Neural cell (in vitro differentiated cells): ENCODE data around the gene OVAAL. TPM values are rescaled to one million over a fixed set of nuclear protein-coding genes. Genes with fewer than 3 reads are reported as not detected.
A peak's percentile ranks its signal among the peaks of the same experiment; 100 is the strongest.
"Not testable (repeated sequence)": the region's sequence is repeated elsewhere in the genome, so short reads cannot be mapped to it uniquely, and the experiment has no call there.

Source experiments
- H2AFZ ChIP-seq: fragments of 200-600, 300-800 bp; sonication (generic), shearing (Covaris generic); 2 replicates; pipeline ENCODE4 v1.6.0; 2014; ENCODE audit warnings: low read depth, mild to moderate bottlenecking, antibody characterized with exemption, low read length, moderate library complexity
- H3F3A ChIP-seq: fragments of 200-600 bp; shearing (Covaris generic); 2 replicates; pipeline ENCODE4 v1.6.1; 2016; ENCODE audit warnings: mild to moderate bottlenecking, moderate library complexity, mixed read lengths, antibody characterized with exemption, low read length; ENCODE audit not compliant: insufficient read depth, poor library complexity, severe bottlenecking
- H3K27ac ChIP-seq: fragments of 200-600, 300-800 bp; sonication (generic), shearing (Covaris generic); 2 replicates; pipeline ENCODE4 v1.5.1; 2014; ENCODE audit warnings: mild to moderate bottlenecking, low read length, moderate library complexity
- H3K27me3 ChIP-seq: fragments of 300-800, 200-600 bp; sonication (generic), shearing (Covaris generic); 2 replicates; pipeline ENCODE4 v1.6.0; 2014; ENCODE audit warnings: mild to moderate bottlenecking, low read depth, low read length, moderate library complexity; ENCODE audit not compliant: insufficient read depth
- H3K36me3 ChIP-seq: fragments of 300-800, 200-600 bp; sonication (generic), shearing (Covaris generic); 2 replicates; pipeline ENCODE4 v1.5.1; 2014; ENCODE audit warnings: mild to moderate bottlenecking, antibody characterized with exemption, low read length, moderate library complexity; ENCODE audit not compliant: insufficient read depth
- H3K4me2 ChIP-seq: fragments of 300-800, 200-600 bp; sonication (generic), shearing (Covaris generic); 2 replicates; pipeline ENCODE4 v1.6.0; 2014; ENCODE audit warnings: mild to moderate bottlenecking, low read length
- H3K4me3 ChIP-seq: fragments of 300-800, 200-600 bp; sonication (generic), shearing (Covaris generic); 2 replicates; pipeline ENCODE4 v1.5.1; 2014; ENCODE audit warnings: mild to moderate bottlenecking, low read length, moderate library complexity
- H3K79me2 ChIP-seq: fragments of 200-600 bp; shearing (Covaris generic); replicated peaks from 2 replicates; pipeline ENCODE4 v1.6.0; 2014; ENCODE audit warnings: mild to moderate bottlenecking, low read length, moderate library complexity; ENCODE audit not compliant: insufficient read depth
- H3K9ac ChIP-seq: fragments of 300-800, 200-600 bp; sonication (generic), shearing (Covaris generic); 2 replicates; pipeline ENCODE4 v1.6.1; 2016; ENCODE audit warnings: mild to moderate bottlenecking, low read length, mixed read lengths
- H3K9me2 ChIP-seq: fragments of 200-600 bp; shearing (Covaris generic); 2 replicates; pipeline ENCODE4 v1.6.1; 2016; ENCODE audit warnings: mild to moderate bottlenecking, low read length, mixed read lengths; ENCODE audit not compliant: insufficient read depth
- H3K9me3 ChIP-seq: fragments of 200-600, 300-800 bp; sonication (generic), shearing (Covaris generic); 2 replicates; pipeline ENCODE4 v1.6.1; 2016; ENCODE audit warnings: mild to moderate bottlenecking, mixed run types, low read length, moderate library complexity, mixed read lengths
- H4K20me1 ChIP-seq: fragments of 200-600 bp; shearing (Covaris generic); 2 replicates; pipeline ENCODE4 v1.6.1; 2016; ENCODE audit warnings: mild to moderate bottlenecking, mixed run types; ENCODE audit not compliant: insufficient read depth
- EP300 ChIP-seq: fragments of 450-650 bp; conservative IDR thresholded peaks from 2 replicates; pipeline ENCODE4 v1.6.1; 2014; ENCODE audit warnings: antibody characterized with exemption, mild to moderate bottlenecking, moderate library complexity; ENCODE audit not compliant: poor library complexity, severe bottlenecking
- EZH2 ChIP-seq: fragments of 200-600, 300-800 bp; shearing (Covaris generic), sonication (generic); IDR thresholded peaks from 2 replicates; pipeline ENCODE4 v1.6.1; 2014; ENCODE audit warnings: antibody characterized with exemption, low read length, borderline replicate concordance, mild to moderate bottlenecking; ENCODE audit not compliant: insufficient read depth, poor library complexity, severe bottlenecking
- MXI1 ChIP-seq: fragments of 450-650 bp; conservative IDR thresholded peaks from 2 replicates; pipeline ENCODE4 v1.6.1; 2014; ENCODE audit warnings: antibody characterized with exemption, mild to moderate bottlenecking; ENCODE audit not compliant: poor library complexity, severe bottlenecking
- REST ChIP-seq: IDR thresholded peaks from 2 replicates; pipeline ENCODE4 v1.6.1; 2012; ENCODE audit warnings: borderline replicate concordance
- SMC3 ChIP-seq: fragments of 450-650 bp; conservative IDR thresholded peaks from 2 replicates; pipeline ENCODE4 v1.6.1; 2014; ENCODE audit warnings: antibody characterized with exemption, mild to moderate bottlenecking, moderate library complexity; ENCODE audit not compliant: poor library complexity
- TAF1 ChIP-seq: IDR thresholded peaks from 2 replicates; pipeline ENCODE4 v1.6.1; 2012; ENCODE audit warnings: low read depth
- polyA plus RNA-seq: library from polyadenylated mRNA; depleted of rRNA; stranded (reverse); fragments of >200 nt; gene quantifications from 2 replicates; pipeline ENCODE4 v1.2.3, GENCODE V29; 2014
- TF ChIP-seq, protein P1 (sequence below): fragments of 450-650 bp; IDR thresholded peaks from 2 replicates; pipeline ENCODE4 v1.5.1; 2014; ENCODE audit warnings: antibody characterized with exemption, mild to moderate bottlenecking, moderate library complexity; ENCODE audit not compliant: poor library complexity, severe bottlenecking

Gene OVAAL
- polyA plus RNA-seq, 1 donor from 2014 or later, result not detected

DNA sequence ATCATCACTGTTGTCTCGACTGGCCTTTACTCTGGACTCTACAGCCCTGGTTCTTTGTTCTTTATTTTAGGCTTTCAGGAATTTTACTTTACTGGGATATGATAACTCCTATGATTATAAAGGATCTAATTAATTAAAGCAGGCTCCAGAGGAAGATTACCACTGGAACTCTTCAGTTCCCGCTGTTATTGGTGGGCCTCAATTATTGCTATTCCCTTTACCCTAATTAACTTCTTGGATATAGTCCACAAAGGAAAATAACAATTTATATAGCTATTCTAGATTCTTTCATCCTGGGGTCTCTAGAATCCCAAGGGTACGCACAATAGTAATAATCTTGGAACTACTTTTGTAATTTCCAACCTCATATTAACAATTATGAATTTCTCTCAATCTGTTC, 8.5 kb upstream of the OVAAL start:
- TF ChIP-seq REST (no peak), SMC3 (no peak)
- no peak overlapping the region for H2AFZ ChIP-seq

DNA sequence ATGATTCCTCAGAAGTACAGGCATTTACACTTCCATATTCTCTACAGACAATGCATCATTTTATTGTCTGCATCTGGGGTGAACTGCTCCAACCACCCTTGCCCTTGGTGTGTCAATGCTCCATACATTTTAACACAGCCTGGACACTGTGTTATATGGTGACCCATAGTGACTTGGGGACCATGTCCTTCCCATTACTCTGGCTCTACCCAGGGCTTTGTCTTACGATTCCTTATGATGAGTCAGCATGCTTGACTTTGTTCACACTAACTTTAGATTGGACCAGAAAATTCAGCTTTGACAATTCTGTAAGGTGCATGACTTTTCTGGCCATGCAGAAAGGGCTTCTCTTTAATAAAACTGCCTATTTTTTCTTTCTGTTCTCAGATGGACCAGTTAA, 6.8 kb upstream of the OVAAL start:
- TF ChIP-seq, protein P1, sequence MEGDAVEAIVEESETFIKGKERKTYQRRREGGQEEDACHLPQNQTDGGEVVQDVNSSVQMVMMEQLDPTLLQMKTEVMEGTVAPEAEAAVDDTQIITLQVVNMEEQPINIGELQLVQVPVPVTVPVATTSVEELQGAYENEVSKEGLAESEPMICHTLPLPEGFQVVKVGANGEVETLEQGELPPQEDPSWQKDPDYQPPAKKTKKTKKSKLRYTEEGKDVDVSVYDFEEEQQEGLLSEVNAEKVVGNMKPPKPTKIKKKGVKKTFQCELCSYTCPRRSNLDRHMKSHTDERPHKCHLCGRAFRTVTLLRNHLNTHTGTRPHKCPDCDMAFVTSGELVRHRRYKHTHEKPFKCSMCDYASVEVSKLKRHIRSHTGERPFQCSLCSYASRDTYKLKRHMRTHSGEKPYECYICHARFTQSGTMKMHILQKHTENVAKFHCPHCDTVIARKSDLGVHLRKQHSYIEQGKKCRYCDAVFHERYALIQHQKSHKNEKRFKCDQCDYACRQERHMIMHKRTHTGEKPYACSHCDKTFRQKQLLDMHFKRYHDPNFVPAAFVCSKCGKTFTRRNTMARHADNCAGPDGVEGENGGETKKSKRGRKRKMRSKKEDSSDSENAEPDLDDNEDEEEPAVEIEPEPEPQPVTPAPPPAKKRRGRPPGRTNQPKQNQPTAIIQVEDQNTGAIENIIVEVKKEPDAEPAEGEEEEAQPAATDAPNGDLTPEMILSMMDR, result no peak
- no peak for TF ChIP-seq TAF1
- H2AFZ ChIP-seq, result no peak overlapping the region

More for the DNA sequence above, 8.5 kb upstream of the OVAAL start:
- no peak overlapping the region for H3K4me3 ChIP-seq
- H3K4me2 ChIP-seq, result no peak overlapping the region
- H3F3A ChIP-seq, result no peaks in the 10 kb centered on the region
- no peaks in the 10 kb centered on the region for H3K36me3 ChIP-seq
- H3K27ac ChIP-seq, result peak overlapping the region; percentile 86
- H3K9me2 ChIP-seq, result no peaks in the 10 kb centered on the region
- H3K9ac ChIP-seq, result no peak overlapping the region
- no peaks in the 10 kb centered on the region for H3K79me2 ChIP-seq
- H3K27me3 ChIP-seq, result no peaks in the 10 kb centered on the region
- H4K20me1 ChIP-seq, result no peaks in the 10 kb centered on the region
- no peaks in the 10 kb centered on the region for H3K9me3 ChIP-seq

GRCh38 chr1:180553046-180553445, 5.7 kb upstream of the OVAAL start:
- H3K27me3 ChIP-seq, H3K9me3 ChIP-seq, H3K4me2 ChIP-seq, H3K79me2 ChIP-seq, H4K20me1 ChIP-seq, H3K27ac ChIP-seq, H3K4me3 ChIP-seq, H3K9me2 ChIP-seq, H3K9ac ChIP-seq, H3K36me3 ChIP-seq, H2AFZ ChIP-seq, H3F3A ChIP-seq: not testable (repeated sequence)

More for the DNA sequence above, 6.8 kb upstream of the OVAAL start:
- Histone ChIP-seq H3K9me2 (no peaks in the 10 kb centered on the region), H4K20me1 (no peaks in the 10 kb centered on the region), H3K36me3 (no peaks in the 10 kb centered on the region), H3K9ac (no peak overlapping the region), H3F3A (no peaks in the 10 kb centered on the region), H3K79me2 (no peaks in the 10 kb centered on the region), H3K9me3 (no peaks in the 10 kb centered on the region), H3K27ac (no peak overlapping the region), H3K4me3 (no peak overlapping the region), H3K27me3 (no peaks in the 10 kb centered on the region), H3K4me2 (no peak overlapping the region)

- Histone ChIP-seq H3K4me3 (no peak overlapping the region), H3K9me2 (no peaks in the 10 kb centered on the region), H3K4me2 (no peak overlapping the region), H3K36me3 (no peaks in the 10 kb centered on the region), H4K20me1 (no peaks in the 10 kb centered on the region), H3K27ac (no peak overlapping the region), H3K9ac (no peak overlapping the region), H3K9me3 (no peaks in the 10 kb centered on the region), H3K79me2 (no peaks in the 10 kb centered on the region), H3F3A (no peaks in the 10 kb centered on the region), H3K27me3 (no peaks in the 10 kb centered on the region), H2AFZ (no peak overlapping the region)
- TF ChIP-seq MXI1, result no peak
- TF ChIP-seq EZH2, result no peak
- TF ChIP-seq, protein P1, result no peak
- TF ChIP-seq REST, result no peak
- no peak for TF ChIP-seq TAF1
- TF ChIP-seq EP300, result no peak
These were observed 3.4 kb upstream of the OVAAL start for GRCh38 chr1:180555411-180555810.
